Measurements from ENCODE around the gene TMEM25.

TMEM25 gene

GRCh38 chr11:118581057-118581456, 50.1 kb downstream of the TMEM25 start:
- no peak overlapping the region for H3K4me3 ChIP-seq (ENCODE audit: low read length in 2 of 2)
- H3K4me1 ChIP-seq (ENCODE audit: control insufficient read depth, insufficient read depth, low read length): peaks cover 4% of the 10 kb centered on the region
- no peak overlapping the region for H3K27ac ChIP-seq (ENCODE audit: low read length)

More at GRCh38 chr11:118581057-118581456, 50.1 kb downstream of the TMEM25 start:
- Histone ChIP-seq H3K9ac (ENCODE audit: low read length in 2 of 2) (no peak overlapping the region), H3K9me3 (ENCODE audit: control insufficient read depth in 2 of 2, low read length in 2 of 2) (no peaks in the 10 kb centered on the region), H3K36me3 (ENCODE audit: control insufficient read depth in 2 of 2, insufficient read depth in 2 of 2, low read length in 2 of 2) (peaks cover 22 to 29% of the 10 kb centered on the region in 2 donors), H3K27me3 (ENCODE audit: control insufficient read depth in 1 of 2, insufficient read depth in 2 of 2, low read length in 2 of 2) (no peaks in the 10 kb centered on the region)
